Activated CD4-positive, alpha-beta T cell treated with anti-CD3 and anti-CD28 coated beads, Interleukin-2, Interleukin-6, amounts not matched to agents 100 ng/mL and 50 ng/mL, durations not matched to agents 16 hours and 8 hours (primary cell): ENCODE data around the gene CYB561D2.
"Not testable (repeated sequence)": the region's sequence is repeated elsewhere in the genome, so short reads cannot be mapped to it uniquely, and the experiment has no call there.

Experiments
- DNase-seq: peaks from one replicate; pipeline ENCODE4 v3.0.0-alpha.2; 2020

The CYB561D2 gene, protein sequence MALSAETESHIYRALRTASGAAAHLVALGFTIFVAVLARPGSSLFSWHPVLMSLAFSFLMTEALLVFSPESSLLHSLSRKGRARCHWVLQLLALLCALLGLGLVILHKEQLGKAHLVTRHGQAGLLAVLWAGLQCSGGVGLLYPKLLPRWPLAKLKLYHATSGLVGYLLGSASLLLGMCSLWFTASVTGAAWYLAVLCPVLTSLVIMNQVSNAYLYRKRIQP

GRCh38 chr3:50350527-50351322 lies at the start of gene CYB561D2, which contains the start of gene NPRL2:
TSS of gene CYB561D2 (plus strand) at chr3:50350862. CDS start at chr3:50351434, 572 bp downstream.
TSS of gene NPRL2 (minus strand) at chr3:50350775. CDS start at chr3:50350652, 123 bp downstream.
- peak; percentile 99 for DNase-seq

- no peak for DNase-seq
Measured at GRCh38 chr3:50302095-50303012, 48.3 kb upstream of the CYB561D2 start.

DNA sequence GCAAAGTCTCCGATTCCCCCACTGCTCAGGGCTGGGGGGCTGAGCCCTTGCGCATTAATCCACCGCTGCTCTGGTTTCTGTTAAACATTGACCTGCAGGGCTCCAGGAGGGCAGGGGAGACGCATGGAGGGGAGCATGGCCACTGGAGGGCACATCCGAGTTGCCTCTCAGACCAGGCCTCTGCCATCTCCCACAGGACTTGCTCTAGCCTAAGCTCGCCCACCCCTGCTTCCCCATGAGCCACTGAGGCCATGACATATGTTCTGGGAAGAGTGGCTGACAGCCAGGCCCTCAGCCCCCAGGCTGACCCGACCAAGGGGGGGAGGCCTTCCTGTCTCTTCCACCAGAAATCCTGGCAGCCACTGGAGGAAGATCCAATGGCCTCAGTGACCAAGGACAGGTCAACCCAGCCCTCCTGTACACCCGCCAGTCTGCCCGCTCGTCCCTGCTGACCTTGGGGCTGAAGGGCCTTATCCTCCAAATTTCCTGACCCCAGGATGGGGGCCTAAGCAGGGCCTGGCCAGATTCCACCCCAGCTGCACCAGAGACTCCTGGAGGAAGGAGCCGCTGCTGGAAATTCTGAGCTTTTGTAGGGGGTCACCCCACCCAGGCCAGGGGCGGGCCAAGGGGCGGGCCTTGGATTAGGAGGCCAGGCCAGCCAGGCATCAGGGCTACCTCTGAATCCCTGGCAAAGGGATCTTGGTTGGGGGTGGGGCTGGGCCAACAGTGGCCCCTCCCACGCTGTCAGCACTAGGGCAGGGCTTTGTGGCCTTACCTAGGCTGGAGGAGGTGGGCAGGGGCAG lies 47.4 kb upstream of the CYB561D2 start, which contains the start of gene HYAL1:
Gene HYAL1, minus strand, starts transcription at position 562 of the 803 bp plus-strand sequence. CDS start 618 bp downstream, outside the sequence.
- DNase-seq: no peak

GRCh38 chr3:50304601-50305000 lies 46.1 kb upstream of the CYB561D2 start:
- DNase-seq: no peak

DNA sequence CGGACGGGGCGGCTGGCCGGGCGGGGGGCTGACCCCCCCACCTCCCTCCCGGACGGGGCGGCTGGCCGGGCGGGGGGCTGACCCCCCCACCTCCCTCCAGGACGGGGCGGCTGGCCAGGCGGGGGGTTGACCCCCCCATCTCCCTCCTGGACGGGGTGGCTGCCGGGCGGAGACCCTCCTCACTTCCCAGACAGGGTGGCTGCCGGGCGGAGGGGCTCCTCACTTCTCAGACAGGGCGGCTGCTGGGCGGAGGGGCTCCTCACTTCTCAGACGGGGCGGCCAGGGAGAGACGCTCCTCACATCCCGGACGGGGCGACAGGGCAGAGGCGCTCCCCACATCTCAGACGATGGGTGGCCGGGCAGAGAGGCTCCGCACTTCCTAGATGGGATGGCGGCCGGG lies 38.6 kb upstream of the CYB561D2 start:
- DNase-seq: not testable (repeated sequence)

DNA sequence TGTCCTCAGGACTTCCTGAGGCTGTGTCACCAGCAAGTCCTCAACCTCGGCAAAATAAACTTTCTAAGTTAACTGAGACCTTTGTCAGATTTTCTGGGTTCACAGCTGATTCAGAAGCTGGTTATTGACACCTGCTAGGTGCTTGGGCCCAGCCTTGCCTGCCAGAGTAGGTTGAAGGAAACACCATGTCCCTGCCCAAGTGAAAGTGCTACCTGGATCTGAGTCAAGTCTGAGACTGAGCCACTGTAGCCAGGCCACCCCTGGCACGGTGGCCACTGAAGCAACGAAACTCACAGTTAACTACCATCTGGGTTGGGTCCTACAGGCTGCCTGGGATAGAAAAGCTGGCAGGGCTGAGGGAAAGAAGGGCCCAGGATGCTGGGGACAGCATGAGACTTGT lies 36.3 kb upstream of the CYB561D2 start:
- no peak for DNase-seq

GRCh38 chr3:50314816-50315215 lies 35.8 kb upstream of the CYB561D2 start:
- DNase-seq: no peak

DNA sequence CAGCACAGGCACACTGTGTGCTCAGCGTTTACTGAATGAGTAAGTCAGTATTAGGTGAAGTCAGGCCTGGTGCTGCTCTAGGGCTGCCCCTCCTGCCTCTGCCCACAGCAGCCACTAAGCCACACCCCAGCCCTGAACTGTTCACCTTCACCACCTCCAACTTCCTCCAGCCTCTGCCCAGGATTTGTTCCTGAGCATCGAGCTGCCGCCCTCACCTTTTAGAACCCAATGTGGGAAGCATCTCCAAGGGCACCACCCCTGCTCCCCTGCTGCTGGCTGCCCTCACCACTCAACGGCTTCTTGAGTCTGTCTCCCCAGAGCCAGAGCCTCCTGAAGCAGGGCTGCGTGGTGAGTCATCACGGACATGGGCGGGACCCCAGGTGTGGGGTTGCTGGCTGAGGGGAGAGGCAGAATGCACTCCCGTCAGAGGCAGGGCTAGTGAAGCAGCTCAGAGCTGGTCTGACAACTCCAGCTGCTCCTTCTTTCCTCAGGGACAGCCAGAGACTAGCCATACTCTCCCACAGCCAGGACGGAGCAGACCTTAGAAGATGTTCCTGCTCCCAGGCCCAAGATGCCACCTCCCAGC lies 33.9 kb upstream of the CYB561D2 start:
- peak; percentile 72 for DNase-seq

GRCh38 chr3:50317300-50317699 lies 33.4 kb upstream of the CYB561D2 start:
- DNase-seq: no peak

- DNase-seq: no peak
Measured at GRCh38 chr3:50318163-50318562, 32.5 kb upstream of the CYB561D2 start.

GRCh38 chr3:50318615-50319014 lies 32.0 kb upstream of the CYB561D2 start:
- no peak for DNase-seq

GRCh38 chr3:50319181-50319893 lies 31.3 kb upstream of the CYB561D2 start:
- DNase-seq: no peak

- no peak for DNase-seq
Measured at GRCh38 chr3:50319894-50320625, 30.6 kb upstream of the CYB561D2 start.

DNA sequence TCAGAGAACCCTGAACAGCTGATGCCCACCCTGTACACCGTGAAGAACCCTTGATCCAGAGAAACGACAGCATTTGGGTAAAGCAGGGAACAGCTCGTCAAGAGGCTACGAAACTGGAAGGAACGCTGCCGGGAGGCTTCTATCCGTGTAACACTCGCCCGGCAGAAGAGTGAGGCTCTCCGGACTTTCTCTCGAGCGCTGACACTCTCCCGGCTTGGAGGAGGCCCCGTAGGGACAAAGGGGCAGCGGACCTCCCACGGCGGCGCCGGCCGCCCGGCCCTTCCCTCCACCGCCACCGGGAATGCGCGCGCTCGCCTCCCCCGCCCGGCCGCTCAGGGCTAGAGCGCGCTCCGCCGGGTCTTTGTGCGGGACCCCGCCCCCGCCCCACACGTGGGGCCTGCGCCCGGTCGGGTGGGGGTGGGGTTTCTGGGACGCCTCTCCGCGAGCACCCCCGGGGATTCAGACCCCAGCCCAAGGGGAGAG lies 29.8 kb upstream of the CYB561D2 start:
- peak; percentile 71 for DNase-seq

DNA sequence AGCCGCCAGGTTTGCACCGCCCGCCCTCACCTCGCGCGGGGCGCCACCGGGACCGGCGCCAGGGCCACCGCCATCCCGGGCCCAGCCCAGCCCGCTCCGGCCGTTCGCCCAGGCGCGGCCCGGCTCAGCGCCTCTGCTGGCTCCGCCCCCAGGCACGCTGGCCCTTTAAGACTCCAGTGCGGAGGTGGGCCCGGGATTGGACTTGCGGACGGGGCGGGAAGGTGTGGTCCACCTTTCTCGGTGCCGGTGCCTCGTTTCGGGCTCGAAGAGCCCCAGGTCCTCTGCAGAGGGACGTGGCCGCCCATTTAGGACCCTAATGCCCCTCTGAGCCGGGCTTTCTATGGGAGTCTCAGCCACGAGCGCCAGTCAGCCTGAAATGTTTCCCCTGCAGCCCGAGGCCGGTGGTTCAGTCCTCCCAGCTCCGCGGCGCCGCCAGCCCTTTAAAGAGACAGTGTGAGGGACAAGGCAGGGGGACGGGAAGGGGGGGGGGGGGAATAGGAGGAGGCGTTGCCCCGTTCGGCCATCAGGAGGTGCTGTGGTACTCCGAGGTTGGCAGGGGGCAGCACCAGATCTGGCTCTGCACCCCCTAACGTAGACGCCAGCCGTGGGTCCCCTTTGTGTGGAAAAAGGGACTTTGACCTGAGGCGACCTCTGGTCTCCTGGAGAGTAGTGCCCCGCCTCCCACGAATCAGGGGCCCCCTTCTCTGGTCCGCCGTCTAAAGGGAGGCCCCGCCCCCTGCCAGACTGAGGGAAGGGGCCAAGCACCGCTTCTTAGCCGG lies 29.1 kb upstream of the CYB561D2 start:
- peak; percentile 89 for DNase-seq

GRCh38 chr3:50322115-50322385 lies 28.6 kb upstream of the CYB561D2 start:
- DNase-seq: no peak

- no peak for DNase-seq
Measured at GRCh38 chr3:50322386-50323091, 28.1 kb upstream of the CYB561D2 start, which contains the start of gene HYAL2. TSS of gene HYAL2 (minus strand) at chr3:50322745. CDS start at chr3:50320489, 2,256 bp downstream.

- no peak for DNase-seq
Measured at GRCh38 chr3:50323092-50323600, 27.5 kb upstream of the CYB561D2 start.
